Measurements from ENCODE around the gene WDR91.
"Not testable (repeated sequence)": the region's sequence is repeated elsewhere in the genome, so short reads cannot be mapped to it uniquely, and the experiment has no call there.

Gene WDR91

GRCh38 chr7:135183478-135183877 lies 27.8 kb downstream of the WDR91 start:
- H3K36me3 Mint-ChIP-seq (ENCODE audit: low read depth), result peaks cover 63% of the 10 kb centered on the region
- H3K4me3 Mint-ChIP-seq, result no peak overlapping the region
- no peak overlapping the region for H3K27ac Mint-ChIP-seq
- peaks cover 44% of the 10 kb centered on the region for H3K9me3 Mint-ChIP-seq
- no peaks in the 10 kb centered on the region for H3K27me3 Mint-ChIP-seq (ENCODE audit: low read depth)
- H3K4me1 Mint-ChIP-seq (ENCODE audit: low read depth), result peaks cover 5% of the 10 kb centered on the region

GRCh38 chr7:135181929-135182678 lies 29.2 kb downstream of the WDR91 start:
- H3K4me1 Mint-ChIP-seq (ENCODE audit: low read depth), result peaks cover 3% of the 10 kb centered on the region
- H3K36me3 Mint-ChIP-seq (ENCODE audit: low read depth), result peaks cover 57% of the 10 kb centered on the region
- H3K4me3 Mint-ChIP-seq, result no peak overlapping the region
- no peaks in the 10 kb centered on the region for H3K27me3 Mint-ChIP-seq (ENCODE audit: low read depth)
- peaks cover 44% of the 10 kb centered on the region for H3K9me3 Mint-ChIP-seq
- H3K27ac Mint-ChIP-seq, result no peak overlapping the region

- H3K4me3 Mint-ChIP-seq, result no peak overlapping the region
- H3K27me3 Mint-ChIP-seq (ENCODE audit: low read depth), result no peaks in the 10 kb centered on the region
- peaks cover 44% of the 10 kb centered on the region for H3K9me3 Mint-ChIP-seq
- H3K27ac Mint-ChIP-seq, result no peak overlapping the region
- H3K36me3 Mint-ChIP-seq (ENCODE audit: low read depth), result peaks cover 56% of the 10 kb centered on the region
- peaks cover 3% of the 10 kb centered on the region for H3K4me1 Mint-ChIP-seq (ENCODE audit: low read depth)
Observed at GRCh38 chr7:135181261-135181928, 29.9 kb downstream of the WDR91 start.

- no peaks in the 10 kb centered on the region for H3K27me3 Mint-ChIP-seq (ENCODE audit: low read depth)
- H3K9me3 Mint-ChIP-seq, result peaks cover 44% of the 10 kb centered on the region
- no peak overlapping the region for H3K27ac Mint-ChIP-seq
- H3K36me3 Mint-ChIP-seq (ENCODE audit: low read depth), result peaks cover 51% of the 10 kb centered on the region
- peaks cover 3% of the 10 kb centered on the region for H3K4me1 Mint-ChIP-seq (ENCODE audit: low read depth)
- no peak overlapping the region for H3K4me3 Mint-ChIP-seq
Observed at GRCh38 chr7:135180122-135180521, 31.2 kb downstream of the WDR91 start.

- H3K36me3 Mint-ChIP-seq (ENCODE audit: low read depth), result peaks cover 49% of the 10 kb centered on the region
- peaks cover 44% of the 10 kb centered on the region for H3K9me3 Mint-ChIP-seq
- H3K27ac Mint-ChIP-seq, result no peak overlapping the region
- H3K27me3 Mint-ChIP-seq (ENCODE audit: low read depth), result no peaks in the 10 kb centered on the region
- H3K4me3 Mint-ChIP-seq, result no peak overlapping the region
- peaks cover 3% of the 10 kb centered on the region for H3K4me1 Mint-ChIP-seq (ENCODE audit: low read depth)
Observed at GRCh38 chr7:135179321-135179925, 31.9 kb downstream of the WDR91 start.

- Mint-ChIP-seq H3K27ac (no peak overlapping the region), H3K9me3 (peaks cover 35% of the 10 kb centered on the region), H3K36me3 (ENCODE audit: low read depth) (peaks cover 39% of the 10 kb centered on the region), H3K4me1 (ENCODE audit: low read depth) (peaks cover 3% of the 10 kb centered on the region), H3K27me3 (ENCODE audit: low read depth) (no peaks in the 10 kb centered on the region), H3K4me3 (no peak overlapping the region)
Observed at GRCh38 chr7:135178364-135178763, 33.0 kb downstream of the WDR91 start.

- H3K36me3 Mint-ChIP-seq (ENCODE audit: low read depth), result peaks cover 27% of the 10 kb centered on the region
- no peak overlapping the region for H3K4me3 Mint-ChIP-seq
- H3K27me3 Mint-ChIP-seq (ENCODE audit: low read depth), result no peaks in the 10 kb centered on the region
- no peak overlapping the region for H3K27ac Mint-ChIP-seq
- H3K9me3 Mint-ChIP-seq, result peaks cover 27% of the 10 kb centered on the region
- H3K4me1 Mint-ChIP-seq (ENCODE audit: low read depth), result peaks cover 3% of the 10 kb centered on the region
Observed at GRCh38 chr7:135177028-135177696, 34.2 kb downstream of the WDR91 start.

- Mint-ChIP-seq H3K36me3 (ENCODE audit: low read depth) (peaks cover 16% of the 10 kb centered on the region), H3K27me3 (ENCODE audit: low read depth) (no peaks in the 10 kb centered on the region), H3K4me1 (ENCODE audit: low read depth) (peaks cover 6% of the 10 kb centered on the region), H3K9me3 (peaks cover 18% of the 10 kb centered on the region), H3K27ac (no peak overlapping the region), H3K4me3 (no peak overlapping the region)
Observed at GRCh38 chr7:135175931-135176330, 35.4 kb downstream of the WDR91 start.

GRCh38 chr7:135174941-135175340 lies 36.4 kb downstream of the WDR91 start:
- no peak overlapping the region for H3K4me3 Mint-ChIP-seq
- peaks cover 6% of the 10 kb centered on the region for H3K4me1 Mint-ChIP-seq (ENCODE audit: low read depth)
- no peaks in the 10 kb centered on the region for H3K27me3 Mint-ChIP-seq (ENCODE audit: low read depth)
- peaks cover 9% of the 10 kb centered on the region for H3K9me3 Mint-ChIP-seq
- H3K27ac Mint-ChIP-seq, result no peak overlapping the region
- H3K36me3 Mint-ChIP-seq (ENCODE audit: low read depth), result peaks cover 7% of the 10 kb centered on the region

- H3K4me1 Mint-ChIP-seq (ENCODE audit: low read depth), result peaks cover 16% of the 10 kb centered on the region
- H3K9me3 Mint-ChIP-seq; H3K36me3 Mint-ChIP-seq (ENCODE audit: low read depth); H3K27me3 Mint-ChIP-seq (ENCODE audit: low read depth); H3K4me3 Mint-ChIP-seq; H3K27ac Mint-ChIP-seq: not testable (repeated sequence)
Observed at GRCh38 chr7:135173916-135174315, 37.4 kb downstream of the WDR91 start.

- H3K4me3 Mint-ChIP-seq, result peak overlapping the region; percentile 46
- peaks cover 37% of the 10 kb centered on the region for H3K4me1 Mint-ChIP-seq (ENCODE audit: low read depth)
- not testable (repeated sequence) for H3K27me3 Mint-ChIP-seq (ENCODE audit: low read depth); H3K9me3 Mint-ChIP-seq
- H3K36me3 Mint-ChIP-seq (ENCODE audit: low read depth), result peaks cover 20% of the 10 kb centered on the region
- peak overlapping the region; percentile 71 for H3K27ac Mint-ChIP-seq
Observed at GRCh38 chr7:135171581-135172291, 39.6 kb downstream of the WDR91 start.

GRCh38 chr7:135170998-135171481 lies 40.3 kb downstream of the WDR91 start:
- H3K27me3 Mint-ChIP-seq (ENCODE audit: low read depth); H3K9me3 Mint-ChIP-seq: not testable (repeated sequence)
- Mint-ChIP-seq H3K27ac (peak overlapping the region; percentile 91), H3K36me3 (ENCODE audit: low read depth) (peaks cover 20% of the 10 kb centered on the region), H3K4me1 (ENCODE audit: low read depth) (peaks cover 40% of the 10 kb centered on the region), H3K4me3 (peak overlapping the region; percentile 86)

GRCh38 chr7:135170274-135170997 lies 40.9 kb downstream of the WDR91 start, which contains the start of gene CYREN:
TSS of gene CYREN (minus strand) at chr7:135170707. CDS start at chr7:135168922, 1,785 bp downstream.
- Mint-ChIP-seq H3K27ac (peak within 1 kb of the TSS; percentile 92), H3K27me3 (ENCODE audit: low read depth) (no peaks in the 10 kb centered on the region), H3K36me3 (ENCODE audit: low read depth) (peaks cover 24% of the 10 kb centered on the region), H3K4me1 (ENCODE audit: low read depth) (peaks cover 40% of the 10 kb centered on the region), H3K4me3 (peak within 1 kb of the TSS; percentile 86), H3K9me3 (no peaks in the 10 kb centered on the region)

All from T-helper 1 cell treated with Interleukin-12 subunit alpha and Interleukin-12 subunit beta and Interleukin-4 antibody, amounts not matched to agents 30 μg/mL and 1 μg/mL, for 36 hours (primary cell).